ENCODE results near the gene UQCRHL.
"Not testable (repeated sequence)": the region's sequence is repeated elsewhere in the genome, so short reads cannot be mapped to it uniquely, and the experiment has no call there.

UQCRHL gene

DNA sequence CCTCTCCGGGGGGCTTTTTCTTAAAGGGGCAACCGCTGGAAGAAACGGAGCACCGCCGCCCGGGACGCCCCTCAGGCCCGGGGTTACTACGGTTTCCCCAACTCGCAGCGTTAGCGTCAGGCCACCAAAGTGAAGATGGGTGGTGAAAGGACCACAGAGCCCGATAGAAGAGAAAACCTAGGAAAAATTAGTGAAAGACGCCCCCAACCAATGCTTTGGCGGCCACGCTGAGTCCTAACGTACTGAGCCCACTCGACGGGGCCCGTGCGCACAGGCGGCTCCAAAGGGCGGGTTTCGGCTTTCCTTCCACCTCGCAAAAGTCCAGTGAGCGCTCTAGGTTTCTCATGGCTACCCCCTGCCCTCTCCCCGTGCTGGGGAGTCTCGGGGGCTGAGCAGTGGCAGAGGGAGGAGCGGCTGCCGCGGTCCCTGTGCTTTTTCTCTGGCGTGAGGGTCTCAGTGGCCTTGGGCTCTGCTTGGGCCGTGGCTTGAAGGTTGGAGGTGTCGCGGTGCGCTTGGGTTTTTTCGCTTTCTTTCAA lies 27.8 kb upstream of the UQCRHL start:
- DNase-seq: peak; percentile 54

DNA sequence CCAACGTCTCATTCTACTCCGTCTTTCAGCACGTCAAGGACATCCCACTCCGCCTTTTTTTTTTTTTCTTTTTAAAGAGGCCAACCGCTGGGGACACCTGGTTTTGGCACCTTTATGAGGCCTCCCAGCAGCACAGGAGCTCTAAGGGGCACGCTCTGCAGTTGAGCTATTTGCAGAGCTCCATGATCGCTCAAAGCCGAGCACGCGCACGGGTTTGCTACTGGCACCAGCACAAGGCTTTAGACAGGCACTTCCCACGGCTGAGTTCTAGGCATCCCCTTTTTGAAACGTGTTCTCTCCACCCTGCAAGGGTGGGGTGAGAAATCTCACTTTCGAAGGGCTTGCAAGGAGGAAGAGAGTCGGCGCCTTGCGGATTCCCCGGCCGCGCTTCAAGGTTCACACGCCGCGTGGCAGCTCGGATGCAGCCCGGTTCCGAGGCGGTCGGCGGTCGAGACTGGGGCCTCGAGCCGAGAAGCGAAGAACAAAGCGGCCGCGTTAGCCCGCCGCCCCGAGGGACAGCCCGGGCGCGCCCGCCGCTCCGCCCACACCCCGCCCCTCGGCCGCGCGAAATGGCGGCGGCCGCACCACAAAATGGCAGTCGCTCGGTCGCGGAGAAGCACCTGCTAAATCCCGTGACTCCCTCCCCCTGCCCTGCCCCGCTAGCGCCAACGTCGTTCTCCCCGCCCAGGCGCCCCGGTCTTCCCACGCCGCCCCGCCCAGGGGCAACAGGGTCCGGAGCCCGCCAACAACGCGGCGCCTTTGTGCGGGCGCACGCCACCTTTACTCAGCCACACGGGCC lies 27.2 kb upstream of the UQCRHL start:
- peak; percentile 79 for DNase-seq

DNA sequence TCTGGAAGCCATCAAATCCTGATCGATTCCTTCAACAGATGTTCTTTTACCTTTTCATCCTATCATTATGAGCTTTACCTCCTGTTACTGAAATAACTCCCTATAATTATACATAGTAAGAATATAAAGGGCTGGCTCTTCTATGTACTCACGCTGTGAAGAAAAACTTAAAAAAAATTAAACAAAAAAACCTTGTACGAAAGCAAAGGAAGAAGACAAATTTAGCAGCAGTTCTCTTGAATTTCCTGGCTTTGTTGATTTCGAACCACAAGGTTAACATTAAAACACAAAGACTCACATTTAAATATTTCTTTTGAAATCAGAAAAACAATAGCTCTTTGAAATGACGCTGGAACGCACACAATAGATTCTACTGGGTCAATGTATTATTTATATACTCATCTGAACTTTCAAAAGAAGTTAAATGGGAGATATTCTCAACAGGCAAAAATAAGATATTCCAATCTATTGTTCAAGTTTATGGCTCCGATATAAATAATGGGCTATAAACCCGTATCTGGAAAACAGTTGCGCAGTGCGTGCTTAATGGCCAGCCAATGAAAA lies 26.5 kb upstream of the UQCRHL start:
- DNase-seq: no peak

DNA sequence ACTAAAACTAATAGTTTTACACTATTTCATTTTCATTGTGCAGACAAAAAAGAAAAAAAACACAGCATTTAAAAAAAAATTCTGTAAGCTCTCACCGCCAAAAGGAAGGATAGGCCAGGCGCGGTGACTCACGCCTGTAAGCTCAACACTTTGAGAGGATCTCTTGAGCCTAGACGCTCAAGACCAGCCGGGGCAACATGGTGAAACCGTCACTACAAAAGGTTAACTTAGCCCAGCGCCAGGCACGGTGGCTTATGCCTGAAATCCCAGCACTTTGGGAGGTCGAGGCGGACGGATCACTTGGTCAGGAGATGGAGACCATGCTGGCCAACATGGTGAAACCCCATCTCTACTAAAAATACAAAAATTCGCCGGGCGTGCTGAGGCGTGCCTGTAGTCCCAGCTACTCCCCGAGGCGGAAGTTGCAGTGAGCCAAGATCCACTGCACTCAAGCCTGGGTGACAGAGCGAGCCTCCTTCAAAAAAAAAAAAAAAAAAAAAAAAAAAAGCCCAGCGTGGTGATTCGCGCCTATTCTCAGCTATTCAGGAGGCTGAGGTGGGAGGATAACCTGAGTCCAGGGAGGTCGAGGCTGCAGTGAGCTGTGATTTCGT lies 25.7 kb upstream of the UQCRHL start:
- DNase-seq: peak; percentile 20

DNA sequence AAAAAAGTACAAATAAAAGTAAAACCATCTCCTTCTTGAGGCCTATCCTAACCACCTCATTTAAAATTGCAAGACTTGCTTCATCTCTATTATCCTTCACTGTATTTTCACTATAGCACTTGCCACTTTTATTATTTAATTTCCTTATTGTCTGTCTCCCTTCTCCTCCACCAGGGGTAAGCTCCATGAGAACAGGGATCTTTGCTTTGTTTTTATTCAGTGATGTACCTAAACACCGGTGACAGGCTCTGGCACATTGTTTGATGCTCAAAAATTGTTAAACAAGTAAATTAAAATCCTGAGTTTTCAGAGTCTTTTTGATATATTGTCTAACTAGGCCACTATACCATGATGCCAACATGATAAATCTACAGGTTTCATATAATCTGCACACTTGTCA lies 22.8 kb upstream of the UQCRHL start:
- DNase-seq: no peak

DNA sequence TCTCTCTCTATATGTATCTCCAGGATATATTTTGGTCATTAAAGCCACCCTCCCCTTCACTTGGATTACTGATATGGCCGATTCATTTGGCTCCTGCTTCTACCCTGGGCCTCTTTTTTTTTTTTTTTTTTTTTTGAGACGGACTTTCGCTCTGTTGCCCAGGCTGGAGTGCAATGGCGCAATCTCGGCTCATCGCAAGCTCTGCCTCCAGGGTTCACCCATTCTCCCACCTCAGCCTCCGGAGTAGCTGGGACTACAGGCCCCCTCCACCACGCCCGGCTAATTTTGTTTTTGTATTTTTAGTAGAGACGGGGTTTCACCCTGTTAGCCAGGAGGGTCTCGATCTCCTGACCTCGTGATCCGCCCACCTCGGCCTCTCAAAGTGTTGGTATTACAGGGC lies 21.5 kb upstream of the UQCRHL start:
- not testable (repeated sequence) for DNase-seq

DNA sequence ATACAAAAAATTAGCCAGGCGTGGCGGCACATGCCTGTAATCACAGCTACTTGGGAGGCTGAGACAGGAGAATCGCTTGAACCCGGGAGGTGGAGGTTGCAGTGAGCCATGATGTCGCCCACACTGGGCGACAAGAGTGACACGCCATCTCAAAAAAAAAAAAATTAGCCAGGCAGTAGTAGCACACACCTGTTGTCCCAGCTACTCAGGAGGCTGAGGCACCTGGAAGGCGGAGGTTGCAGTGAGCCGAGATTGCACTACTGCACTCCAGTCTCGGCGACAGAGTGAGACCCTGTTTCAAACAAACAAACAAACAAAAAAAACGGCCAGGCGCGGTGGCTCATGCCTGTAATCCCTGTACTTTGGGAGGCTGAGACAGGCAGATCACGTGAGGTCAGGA lies 20.1 kb upstream of the UQCRHL start:
- DNase-seq: not testable (repeated sequence)

DNA sequence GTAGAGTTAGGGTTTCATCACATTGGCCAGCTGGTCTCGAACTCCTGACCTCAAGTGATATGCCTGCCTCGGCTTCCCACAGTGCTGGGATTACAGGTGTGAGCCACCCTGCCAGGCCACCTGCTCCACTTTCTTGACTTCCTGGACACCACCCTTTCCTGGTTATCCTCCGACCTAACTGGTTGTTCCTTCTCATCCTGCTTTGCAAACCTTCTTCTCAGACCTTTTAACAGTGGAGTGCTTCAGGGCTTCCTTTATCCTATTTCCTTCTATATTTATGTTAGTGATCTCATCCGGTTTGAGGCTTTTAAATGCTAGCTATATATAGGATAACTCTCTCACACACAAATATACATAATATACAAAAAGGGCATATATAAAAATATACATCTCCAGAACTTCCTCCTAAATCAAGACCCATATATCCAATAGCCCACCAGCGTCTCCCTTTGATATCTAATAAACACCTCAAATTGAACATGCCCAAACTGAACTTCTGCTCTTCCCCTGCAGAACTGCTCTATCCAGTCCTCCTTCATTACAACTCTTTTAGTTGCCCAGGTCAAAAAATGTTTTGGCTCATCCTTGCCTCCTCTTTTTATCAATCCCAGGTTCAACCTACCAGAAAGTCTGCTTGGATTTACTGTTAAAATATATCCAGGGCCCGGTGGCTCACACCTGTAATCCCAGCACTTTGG lies 19.5 kb upstream of the UQCRHL start:
- DNase-seq: no peak

DNA sequence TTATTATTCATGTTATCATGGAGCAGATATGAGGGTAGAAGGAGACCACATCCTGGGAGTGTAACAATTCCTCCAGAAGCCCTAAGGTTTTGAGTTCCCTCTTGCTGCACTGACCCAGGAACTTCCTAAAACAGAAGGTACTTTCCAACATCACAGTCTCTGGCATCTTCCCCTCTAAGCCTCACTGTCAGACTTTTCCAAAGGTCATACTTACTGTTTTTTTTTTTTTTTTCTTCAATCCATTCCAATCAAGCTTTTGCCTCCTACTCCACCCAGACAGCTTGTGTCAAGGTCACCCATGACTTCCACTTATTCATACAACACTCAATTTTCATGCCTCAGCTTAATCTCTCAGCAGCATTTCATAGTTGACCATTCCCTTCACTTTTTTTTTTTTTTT lies 18.4 kb upstream of the UQCRHL start:
- no peak for DNase-seq

DNA sequence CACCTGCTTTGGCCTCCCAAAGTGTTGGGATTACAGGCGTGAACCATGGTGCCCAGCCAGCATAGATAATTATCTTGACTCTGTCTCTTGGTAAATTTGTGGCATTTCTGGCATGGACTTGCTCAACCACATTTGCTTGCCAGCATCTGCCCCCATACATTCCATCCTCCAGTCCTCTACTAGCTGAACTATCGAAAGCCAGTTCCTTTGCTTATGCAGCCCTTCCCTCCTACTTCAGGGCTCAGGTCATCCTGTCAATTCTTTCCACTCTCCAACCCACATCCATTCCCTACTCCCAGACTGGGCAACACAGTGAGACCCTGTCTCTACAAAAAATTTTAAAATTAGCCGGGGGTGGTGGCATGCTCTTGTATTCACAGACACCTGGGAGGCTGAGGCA lies 13.0 kb upstream of the UQCRHL start:
- DNase-seq: no peak

DNA sequence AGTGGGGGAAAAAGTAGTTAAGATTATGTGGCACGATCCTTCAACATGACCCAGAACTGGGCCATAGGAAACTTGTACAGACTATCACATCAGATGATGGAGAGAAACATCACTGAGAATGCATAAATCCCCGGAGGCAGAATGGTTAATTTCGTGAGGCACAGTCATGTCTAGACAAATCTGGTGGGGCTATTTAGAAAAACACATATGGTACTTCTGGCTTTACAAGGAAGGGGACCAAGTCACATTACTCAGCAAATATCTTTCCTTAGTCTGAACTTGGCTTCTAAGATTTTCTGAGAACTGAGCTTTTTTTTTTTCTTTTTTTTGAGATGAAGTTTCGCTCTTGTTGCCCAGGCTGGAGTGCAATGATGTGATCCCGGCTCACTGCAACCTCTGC lies 9.2 kb upstream of the UQCRHL start:
- DNase-seq: no peak

DNA sequence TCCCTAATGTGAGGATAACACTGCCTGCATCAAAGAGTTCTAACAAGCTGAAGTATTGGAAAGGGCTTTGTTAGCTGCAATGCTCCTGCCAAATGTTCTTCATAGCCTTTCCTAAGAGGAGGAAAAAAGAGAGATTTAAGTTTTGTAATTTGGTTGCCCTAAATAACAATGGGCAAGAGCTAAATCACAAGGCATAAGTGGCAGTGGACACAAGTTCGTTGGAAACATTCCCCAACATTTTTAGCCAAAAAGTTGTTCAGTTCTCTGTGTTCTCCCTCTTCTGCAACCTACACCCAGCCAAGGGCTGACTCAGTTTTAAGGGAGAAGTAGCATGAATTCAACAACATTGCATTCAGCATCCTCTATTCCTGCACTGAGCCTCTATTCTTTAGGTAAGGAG lies 2.6 kb upstream of the UQCRHL start:
- DNase-seq: no peak

DNA sequence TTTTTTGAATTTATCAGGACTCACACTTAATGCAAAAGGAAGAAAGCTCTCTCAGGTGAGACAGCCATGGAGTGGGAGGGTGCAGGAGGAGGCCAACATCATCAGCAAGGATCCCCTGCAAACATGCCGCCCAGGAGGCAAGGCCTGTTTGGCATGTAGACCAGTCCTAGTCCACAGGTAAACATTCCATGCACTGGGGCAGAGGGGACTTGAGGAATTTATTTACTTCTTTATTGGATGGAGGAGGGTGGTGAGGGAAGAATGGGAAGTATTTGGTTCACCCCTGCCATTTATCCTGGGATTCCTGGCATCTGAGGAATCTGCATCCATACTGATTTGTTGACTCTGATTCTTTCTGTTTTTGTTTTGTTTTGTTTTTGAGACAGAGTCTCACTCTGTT lies 1.5 kb upstream of the UQCRHL start:
- DNase-seq: no peak

DNA sequence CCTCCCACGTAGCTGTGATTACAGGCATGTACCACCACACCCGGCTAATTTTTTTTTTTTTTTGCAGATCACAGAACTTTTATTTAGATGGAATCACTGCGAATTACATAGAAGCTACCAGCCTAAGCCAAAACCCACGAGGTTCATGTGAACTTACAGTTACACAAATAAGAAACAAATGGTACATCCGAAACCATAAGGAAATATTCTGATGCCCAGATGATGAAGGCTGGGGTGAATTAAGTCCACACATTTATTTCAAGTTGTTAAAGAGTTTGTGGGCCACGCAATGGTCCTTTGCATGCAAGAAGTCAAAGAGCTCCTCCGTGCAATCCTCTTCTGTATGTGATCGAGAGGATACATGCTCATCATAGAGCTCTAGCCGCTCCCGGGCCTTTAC lies 328 bp downstream of the UQCRHL start:
- no peak for DNase-seq

DNA sequence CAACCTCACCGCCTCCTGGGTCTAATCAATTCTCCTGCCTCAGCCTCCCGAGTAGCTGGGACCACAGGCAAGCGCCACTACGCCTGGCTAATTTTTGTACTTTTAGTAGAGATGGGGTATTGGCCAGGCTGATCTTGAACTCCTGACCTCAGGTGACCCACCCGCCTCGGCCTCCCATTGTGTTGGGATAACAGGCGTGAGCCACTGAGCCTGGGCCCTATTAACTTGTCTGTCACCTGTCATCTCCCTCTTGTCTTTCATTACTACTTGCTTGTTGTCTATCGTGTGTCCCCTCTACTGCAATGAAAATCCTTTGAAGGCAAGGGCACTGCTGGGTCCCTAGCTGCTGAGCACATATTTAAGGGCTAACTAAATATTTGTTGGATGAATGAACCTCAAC lies 3.4 kb downstream of the UQCRHL start:
- DNase-seq: no peak

DNA sequence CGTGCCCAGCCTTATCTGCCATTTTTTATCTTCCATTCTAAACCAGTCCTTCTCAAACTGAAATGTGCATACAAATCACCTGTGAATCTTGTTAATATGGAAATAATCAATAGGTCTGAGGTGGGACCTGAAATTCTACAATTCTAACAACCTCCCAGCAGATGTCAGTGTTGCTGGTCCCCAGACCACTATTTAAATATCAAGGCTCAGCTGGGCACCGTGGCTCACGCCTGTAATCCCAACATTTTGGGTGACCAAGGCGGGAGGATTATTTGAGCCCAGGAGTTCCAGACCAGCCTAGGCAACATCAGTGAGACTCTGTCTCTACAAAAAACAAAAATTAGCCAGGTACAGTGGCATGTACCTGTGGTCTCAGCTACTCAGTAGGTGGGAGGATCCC lies 4.1 kb downstream of the UQCRHL start:
- no peak for DNase-seq

DNA sequence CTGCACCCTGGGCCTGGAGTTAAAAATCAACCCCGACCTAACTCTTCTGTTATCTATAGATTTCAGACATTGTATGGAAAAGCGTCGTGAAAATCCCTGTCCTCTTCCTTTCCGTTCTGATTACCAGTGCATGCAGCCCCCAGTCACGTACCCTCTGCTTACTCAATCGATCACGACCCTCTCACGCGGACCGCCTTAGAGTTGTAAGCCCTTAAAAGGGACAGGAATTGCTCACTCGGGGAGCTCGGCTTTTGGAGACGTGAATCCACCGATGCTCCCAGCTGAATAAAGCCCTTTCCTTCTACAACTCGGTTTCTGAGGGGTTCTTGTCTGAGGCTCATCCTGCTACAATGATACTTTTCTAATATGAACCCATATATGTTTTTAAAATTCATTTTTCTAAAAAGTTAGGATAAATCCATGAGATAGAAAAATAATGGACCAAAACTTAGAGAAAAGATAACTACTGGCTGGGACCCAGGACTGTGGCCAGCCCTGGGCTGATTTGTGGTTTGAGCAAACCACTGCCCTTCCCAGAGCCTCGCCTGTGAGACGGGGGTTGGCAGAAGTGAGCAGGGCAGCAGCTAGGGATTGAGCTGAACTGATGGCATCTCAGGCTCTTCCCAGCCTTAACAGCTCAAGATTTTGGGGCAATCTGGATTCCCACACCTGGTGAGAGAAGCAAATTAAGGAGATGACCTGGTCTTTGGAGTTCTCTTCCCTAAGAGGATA lies 5.0 kb downstream of the UQCRHL start:
- DNase-seq: no peak

DNA sequence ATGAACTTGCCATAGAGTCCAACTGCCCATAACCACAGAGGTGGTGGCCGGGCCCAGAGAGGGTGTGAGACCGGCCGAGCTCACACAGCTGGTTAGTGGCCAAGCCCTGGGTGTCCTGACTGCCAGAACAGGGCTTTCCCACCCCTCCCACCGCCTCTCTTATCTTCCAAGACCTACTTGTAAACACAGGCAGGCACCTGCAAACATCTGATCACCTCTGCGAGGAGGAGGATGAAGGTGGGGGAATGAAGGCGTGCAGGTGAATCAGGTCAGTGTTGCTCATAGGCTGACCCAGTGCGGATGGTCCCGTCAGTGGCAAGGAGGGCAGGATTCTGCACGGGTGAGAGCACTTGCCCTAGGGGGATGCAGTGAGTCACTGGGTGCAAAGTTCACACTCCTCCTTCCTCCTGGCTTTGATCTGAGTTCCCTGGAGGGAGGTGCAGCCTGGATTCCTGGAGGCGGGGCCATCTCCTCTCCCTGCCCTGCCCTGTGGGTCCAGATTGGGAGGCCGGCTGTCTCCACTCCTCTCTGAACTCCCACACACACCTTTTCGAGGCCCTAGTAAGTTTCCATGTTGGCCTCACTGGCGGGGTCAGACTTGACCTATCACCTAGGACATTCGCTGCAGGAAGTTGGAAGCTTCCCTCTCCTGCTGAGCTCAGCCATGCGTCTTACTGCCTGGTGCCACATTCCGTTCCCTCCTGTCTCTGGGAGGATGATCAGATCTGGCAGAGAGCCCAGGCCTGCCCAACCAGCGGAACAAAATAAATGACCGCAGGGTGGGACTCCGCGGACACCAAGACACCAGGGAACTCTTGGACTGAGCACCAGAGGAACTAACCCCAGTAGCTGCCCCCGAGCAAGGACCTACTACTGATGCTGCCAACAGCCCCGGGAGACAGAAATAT lies 7.3 kb downstream of the UQCRHL start:
- DNase-seq: no peak

DNA sequence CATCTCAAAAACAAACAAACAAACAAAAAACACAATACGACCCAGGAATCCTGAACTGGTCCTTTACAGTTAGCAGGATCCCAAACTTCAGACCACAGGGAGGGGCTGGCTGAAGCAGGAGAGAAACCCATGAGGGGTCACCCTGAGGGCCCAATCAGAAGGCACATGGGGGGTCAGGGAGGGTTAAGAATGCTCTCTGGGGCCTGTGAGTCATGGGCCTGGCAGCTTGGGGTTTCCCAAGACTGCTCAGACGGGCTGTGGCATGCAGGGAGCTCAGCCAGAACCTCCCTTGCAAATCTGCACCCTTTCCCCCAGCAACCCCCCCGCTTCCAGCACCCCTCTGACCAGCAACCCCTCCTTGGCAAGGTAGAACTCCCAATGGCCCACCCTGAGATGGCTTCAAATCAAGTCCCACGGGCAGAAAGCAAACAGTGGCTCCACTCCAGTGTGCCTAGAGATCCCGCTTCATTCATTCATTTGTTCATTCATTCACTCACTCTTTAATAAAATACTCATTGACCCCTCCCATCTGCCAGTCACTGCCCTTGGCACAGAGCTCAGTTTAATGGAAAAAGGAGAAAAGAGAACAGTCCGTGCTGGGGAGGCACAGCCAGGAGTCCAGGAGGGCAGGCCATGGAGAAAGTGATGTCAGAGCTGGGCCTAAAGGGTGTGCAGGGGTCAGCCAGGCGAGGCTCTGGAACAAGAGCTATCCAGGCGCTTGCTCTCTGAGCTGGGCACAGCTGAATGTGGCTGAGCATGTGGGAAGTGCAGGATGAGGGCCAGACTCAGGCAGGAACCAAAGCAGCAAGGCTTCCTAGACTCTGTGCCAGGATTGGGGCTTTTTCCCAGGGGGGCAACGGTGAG lies 8.2 kb downstream of the UQCRHL start:
- DNase-seq: no peak

DNA sequence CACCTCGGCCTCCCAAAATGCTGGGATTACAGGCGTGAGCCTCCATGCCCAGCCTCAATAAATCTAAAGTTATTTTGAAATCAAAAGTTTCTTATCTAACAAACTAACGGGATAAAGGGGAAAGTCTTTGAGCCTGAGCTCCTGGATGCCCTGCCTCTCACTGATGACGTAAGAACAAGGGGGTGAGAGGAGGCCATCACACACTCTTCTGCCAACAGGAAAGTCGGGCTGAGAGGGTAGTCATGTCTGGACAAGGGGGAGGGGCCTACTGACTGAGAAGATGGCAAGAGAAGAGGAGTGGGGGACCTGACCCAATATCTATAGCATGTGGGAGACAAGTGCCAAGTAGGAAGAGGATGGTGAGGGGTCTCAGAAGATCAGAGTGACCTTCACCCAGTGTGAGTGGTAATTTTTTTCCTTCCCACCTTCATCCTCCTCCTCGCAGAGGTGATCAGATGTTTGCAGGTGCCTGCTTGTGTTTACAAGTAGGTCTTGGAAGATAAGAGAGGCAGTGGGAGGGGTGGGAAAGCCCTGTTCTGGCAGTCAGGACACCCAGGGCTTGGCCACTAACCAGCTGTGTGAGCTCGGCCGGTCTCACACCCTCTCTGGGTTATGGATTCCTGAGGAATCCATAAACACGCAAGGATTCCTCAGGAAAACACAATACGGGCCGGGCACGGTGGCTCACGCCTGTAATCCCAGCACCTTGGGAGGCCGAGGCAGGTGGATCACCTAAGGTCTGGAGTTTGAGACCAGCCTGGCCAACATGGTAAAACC lies 9.6 kb downstream of the UQCRHL start:
- DNase-seq: no peak
